HG03175 (cell line): ENCODE data around the gene SPAG5.
A peak's percentile ranks its signal among the peaks of the same experiment; 100 is the strongest.
"Not testable (repeated sequence)": the region's sequence is repeated elsewhere in the genome, so short reads cannot be mapped to it uniquely, and the experiment has no call there.

Experiments
- ATAC-seq: cut with Tn5 transposase; IDR thresholded peaks from one replicate; pipeline ENCODE4 v1.9.1; 2021; ENCODE audit warnings: mild to moderate bottlenecking, moderate library complexity; ENCODE audit not compliant: unreplicated experiment

The SPAG5 gene

GRCh38 chr17:28610376-28610775, 11.6 kb upstream of the SPAG5 start:
- no peak for ATAC-seq

GRCh38 chr17:28604031-28604430, 5.2 kb upstream of the SPAG5 start:
- ATAC-seq, result not testable (repeated sequence)

DNA sequence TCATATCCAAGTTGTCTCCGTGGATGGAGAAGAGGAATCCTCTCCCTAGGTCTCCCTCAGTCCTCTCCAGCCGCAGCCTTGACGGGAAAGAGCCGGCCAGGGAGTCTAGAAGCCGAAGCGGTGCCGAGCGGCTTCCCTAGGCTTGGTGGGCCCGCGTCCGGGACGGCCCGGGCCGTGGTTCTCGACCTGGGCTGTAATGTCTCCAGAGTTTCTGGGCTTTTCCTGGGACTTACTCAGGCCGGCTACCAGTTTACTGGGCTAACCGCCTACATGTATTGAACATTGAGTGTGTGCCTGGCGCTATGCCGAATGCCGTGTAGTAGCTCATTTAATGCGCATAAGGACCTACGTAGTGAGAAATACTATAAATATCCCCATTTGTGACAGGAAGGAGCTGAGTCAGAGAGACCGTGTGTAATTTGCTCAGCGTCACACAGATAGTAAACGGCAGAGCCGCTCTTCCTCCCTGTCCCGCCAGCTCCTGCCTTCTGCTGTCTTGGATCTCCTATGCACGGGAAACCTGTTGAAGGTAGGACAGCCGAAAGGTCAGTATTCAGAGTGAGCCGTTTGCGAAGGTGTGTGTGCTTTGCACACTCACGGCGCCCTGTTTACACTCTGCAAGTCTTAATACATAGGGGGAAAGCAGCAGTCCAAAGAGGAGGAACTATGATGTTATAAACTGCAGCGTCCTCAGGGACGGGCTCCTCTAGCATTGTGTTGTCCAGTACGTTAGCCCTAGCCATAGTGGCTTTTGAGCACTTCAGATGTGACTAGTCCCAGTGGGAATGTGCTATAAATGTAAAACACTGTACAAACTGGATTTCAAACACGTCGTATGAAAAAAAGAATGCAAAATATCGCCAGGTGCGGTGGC, 723 bp upstream of the SPAG5 start:
- peak; percentile 54 for ATAC-seq

DNA sequence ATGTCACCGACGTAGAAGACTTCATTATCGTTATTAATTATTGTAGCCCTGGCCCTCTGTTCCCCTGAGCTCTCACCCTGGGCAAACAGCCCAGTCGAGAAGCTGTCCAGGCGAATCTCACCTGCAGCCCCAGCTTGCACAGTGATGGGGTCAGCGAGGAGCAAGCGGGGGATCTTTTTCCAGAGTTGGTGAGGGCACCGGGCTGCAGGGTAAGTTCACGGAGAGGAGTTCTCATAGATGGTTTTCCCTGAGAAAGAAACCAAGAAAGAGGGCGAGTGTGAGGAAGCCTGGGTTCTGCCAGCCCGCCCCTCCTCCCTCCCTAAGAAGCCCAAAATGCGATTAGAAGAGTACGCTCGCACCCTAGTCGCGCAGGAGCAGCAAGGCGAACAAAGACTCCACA, 436 bp downstream of the SPAG5 start:
- no peak for ATAC-seq

DNA sequence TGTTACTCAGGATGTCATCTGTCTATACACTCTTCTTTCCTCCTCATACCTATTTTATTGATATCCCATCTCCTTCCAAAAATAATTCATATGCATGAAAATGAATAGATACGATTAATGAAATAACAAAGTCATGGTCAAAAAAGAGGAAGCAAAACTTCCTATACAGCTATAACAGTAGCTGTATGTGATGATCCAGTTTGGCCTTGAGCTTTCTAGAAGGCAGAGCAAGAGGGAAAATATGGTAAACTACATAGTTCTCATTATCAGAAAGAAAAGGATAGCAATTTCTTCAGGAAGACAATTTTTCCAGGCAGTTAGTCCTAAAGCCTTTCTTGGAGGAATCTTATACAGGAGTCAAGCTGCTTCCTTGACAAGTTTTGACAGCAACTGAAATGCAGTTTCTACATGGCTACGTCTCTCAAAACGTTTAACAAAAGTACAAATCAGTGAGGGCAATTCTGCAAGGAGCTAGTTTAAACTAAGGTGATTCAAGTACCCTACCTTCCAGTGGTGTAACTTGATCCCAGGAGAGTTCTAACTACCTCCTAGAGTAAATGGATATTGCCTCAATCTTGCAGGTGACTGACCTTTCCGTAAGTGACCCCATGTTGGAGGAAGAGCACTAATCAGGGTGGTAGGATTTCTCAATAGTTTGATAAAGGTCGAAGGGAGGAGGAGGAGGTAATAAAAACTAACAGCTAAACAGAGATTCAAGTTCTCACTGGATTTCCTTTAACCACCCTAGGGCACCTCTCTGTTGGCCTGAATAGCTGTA, 1.0 kb downstream of the SPAG5 start:
- ATAC-seq, result no peak

- no peak for ATAC-seq
Measured at GRCh38 chr17:28592260-28592659, 6.6 kb downstream of the SPAG5 start.

DNA sequence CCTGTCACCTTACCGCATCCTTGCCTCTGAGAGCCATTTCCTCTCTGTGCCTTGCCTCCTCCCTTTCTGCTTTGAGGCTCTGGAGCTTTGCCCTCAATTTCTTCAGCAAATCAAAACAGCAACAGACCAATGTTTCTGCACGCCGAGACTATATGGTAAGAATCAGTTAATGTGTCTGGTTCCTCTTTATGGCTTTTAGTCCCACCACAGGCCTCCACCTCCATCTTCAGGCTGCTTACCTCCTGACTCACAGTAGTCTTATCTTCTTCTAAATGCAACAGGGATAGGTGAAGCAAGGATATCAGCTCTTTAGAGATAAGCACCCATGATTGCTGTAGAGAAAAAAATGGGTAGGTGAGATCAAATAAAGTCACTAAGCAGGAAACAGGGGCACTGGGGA, 13.0 kb downstream of the SPAG5 start:
- no peak for ATAC-seq

DNA sequence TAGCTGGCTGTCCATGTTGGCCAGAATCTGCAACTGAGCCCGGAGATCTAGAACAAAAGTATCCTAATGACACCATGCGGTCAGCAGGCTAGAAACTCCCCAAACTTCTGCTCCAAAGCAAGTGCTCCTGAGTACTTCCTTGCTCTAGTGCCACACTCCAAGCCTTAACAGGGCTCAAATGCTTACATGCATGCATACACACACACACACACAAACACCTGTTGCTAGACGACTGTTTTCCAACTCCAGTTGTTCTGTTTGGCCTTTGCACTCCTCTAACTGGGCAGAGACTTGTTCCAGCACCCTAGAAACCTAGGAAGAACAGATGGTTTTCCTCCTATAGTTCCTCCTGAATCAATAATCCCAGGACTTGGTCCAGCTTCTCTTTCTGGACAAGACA, 14.4 kb downstream of the SPAG5 start:
- no peak for ATAC-seq

DNA sequence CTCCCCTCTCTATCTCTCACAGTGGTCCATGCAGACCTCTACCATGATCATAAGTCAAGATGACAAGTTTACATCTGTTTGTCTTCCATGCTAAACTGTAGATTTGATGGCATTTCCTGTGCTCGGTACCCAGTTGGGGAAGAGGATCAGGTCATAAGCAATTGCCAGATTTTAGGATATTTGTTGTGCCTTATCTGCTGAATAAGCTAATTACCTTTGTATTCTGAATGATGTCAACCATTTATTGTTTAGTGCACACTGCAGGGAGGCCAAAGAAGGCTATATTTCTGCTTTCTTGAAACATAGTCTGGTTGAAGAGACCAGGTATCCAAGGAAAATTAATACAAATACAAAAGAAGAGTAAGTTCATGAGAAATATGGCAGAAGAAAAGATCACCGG, 16.3 kb downstream of the SPAG5 start:
- ATAC-seq, result no peak

- ATAC-seq, result no peak
Measured at GRCh38 chr17:28580959-28581358, 17.9 kb downstream of the SPAG5 start.

- ATAC-seq, result no peak
Measured at GRCh38 chr17:28579526-28579925, 19.3 kb downstream of the SPAG5 start.

DNA sequence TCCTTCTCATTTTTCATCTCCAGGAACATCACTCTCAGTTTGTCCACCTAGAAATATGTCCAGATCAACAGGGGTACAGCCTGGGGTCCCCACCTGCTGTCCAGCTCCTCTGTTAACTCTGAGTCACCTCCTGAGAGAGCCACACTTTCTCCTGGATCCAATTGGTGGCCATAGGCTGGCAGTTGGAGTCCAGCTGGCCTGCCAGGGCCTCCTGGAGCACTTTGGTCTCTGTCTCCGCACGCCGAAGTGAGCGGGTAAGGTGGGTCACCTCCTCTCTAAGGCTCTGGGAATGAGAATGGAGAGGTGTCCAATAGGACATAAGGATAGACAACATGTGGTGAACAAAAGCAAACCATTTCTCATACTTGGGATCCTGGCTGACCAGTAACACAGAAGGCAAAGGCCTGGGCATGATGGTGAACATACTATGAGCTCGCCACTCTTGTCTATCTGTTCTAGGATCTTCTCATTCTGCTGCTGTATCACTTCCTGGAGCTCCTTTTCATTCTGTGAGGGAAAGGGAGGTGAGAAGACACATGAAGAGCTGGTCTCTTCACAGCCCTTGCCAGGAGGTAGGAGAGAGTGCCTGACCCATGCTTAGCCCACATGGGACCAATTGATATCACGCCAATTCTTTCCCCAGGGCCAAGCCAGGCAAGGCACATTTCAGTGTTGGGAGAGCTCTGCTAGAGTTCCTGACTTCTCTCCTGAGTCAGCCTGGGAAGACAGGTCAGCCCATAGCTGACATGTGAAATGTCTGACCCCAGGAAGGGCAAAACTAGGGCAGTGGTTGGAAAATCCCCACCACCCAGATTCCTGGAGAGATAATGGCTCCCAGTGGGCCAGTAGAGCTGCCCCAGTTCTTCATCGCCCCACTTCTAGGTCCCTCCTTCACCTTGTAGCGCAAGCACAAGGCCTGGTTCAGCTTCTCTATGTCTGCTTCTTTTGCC, 20.3 kb downstream of the SPAG5 start:
- no peak for ATAC-seq

DNA sequence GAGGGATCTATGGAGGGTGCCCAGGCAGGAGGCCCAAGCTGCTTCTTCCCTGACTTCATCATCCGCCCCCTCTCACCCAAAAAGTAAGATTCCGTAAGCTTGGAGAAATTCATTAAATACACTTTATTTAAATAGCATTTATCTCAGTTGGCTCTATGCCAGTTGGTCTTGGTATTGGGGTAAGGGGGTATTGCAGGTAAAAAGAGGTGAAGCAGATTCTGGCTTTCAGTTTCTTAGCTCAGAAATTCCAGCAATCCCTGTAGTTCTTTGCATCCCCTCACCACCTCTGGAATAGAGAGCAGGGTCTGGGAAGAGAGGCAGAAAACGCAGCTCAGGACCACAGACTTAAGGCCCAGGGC, 21.4 kb downstream of the SPAG5 start:
- ATAC-seq, result no peak

- peak; percentile 85 for ATAC-seq
Measured at GRCh38 chr17:28576758-28577465, 21.9 kb downstream of the SPAG5 start, which contains the start of gene ALDOC. Gene ALDOC (minus strand): TSS chr17:28576895. CDS start chr17:28575532, 1,363 bp downstream.

DNA sequence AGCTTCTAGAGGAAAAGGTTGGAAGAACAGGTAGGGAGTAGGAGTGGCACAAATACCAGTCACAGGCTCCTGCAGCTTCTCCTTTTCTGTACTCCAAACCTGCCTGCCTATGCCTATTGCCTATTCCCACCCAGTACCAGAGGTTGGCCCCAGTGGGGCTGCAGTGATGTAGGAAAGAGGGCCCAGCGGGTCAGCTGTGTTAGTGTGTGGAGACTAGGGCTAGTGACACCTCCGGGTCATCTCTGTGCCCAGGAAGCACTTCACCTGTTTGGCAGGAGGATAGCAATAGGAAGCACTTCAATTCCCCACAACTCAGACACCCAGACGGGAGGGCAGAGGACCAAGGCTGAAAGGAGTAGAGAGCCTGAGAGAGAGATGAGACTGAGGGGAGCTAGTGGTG, 22.8 kb downstream of the SPAG5 start:
- not testable (repeated sequence) for ATAC-seq

DNA sequence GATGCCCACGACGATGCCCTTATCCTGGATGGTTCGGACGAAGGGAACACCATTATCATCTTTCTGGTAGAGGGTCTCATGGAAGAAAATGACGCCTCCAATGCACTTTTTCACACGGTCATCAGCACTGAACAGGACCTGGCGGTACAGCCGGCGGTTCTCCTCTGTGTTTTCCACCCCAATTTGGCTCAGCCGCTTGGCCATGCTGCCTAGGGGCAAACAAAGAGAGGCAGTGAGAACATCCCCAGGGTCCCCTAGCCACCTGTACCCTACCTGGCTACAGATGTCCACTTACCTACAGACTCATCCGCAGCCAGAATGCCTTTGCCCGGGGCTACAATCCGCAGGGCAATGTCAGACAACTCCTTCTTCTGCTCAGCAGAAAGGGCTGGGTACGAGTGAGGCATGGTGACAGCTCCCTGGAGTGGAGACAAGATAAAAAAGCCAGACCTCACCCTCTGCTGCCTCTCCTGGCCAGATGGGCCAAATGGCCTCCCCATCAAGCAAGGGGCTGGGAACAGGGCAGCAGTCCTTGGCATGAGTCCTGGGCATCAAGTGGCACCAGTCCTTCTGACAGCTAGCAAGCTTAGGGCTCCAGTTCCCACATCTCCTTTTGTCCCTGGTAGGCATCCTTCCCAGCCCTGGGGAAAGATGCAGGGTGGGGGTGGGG, 23.6 kb downstream of the SPAG5 start:
- ATAC-seq, result no peak

- ATAC-seq, result no peak
Measured at GRCh38 chr17:28574526-28574925, 24.3 kb downstream of the SPAG5 start.

GRCh38 chr17:28573966-28574480, 24.8 kb downstream of the SPAG5 start:
- ATAC-seq, result no peak

DNA sequence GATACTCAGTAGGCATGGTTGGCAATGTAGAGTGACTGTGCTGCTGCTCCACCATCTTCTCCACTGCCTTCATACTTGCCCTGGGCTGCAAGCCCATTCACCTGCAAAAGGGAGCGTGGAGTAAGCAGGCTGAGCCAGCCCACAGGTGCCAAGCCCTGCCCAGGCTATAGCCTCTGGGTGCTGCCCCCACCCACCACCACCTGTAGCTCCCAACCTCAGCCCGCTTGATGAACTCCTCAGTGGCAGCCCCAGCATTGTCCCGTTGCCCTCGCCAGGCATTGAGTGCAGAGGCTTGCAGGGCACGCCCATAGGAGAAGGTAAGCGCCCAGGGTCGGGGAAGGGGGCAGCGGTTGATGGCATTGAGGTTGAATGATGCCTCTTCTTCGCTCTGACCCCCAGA, 25.3 kb downstream of the SPAG5 start:
- no peak for ATAC-seq

- no peak for ATAC-seq
Measured at GRCh38 chr17:28573040-28573380, 25.8 kb downstream of the SPAG5 start.
